ENCODE measurements around the gene ACTBL2.
"Not testable (repeated sequence)": the region's sequence is repeated elsewhere in the genome, so short reads cannot be mapped to it uniquely, and the experiment has no call there.

Gene ACTBL2

DNA sequence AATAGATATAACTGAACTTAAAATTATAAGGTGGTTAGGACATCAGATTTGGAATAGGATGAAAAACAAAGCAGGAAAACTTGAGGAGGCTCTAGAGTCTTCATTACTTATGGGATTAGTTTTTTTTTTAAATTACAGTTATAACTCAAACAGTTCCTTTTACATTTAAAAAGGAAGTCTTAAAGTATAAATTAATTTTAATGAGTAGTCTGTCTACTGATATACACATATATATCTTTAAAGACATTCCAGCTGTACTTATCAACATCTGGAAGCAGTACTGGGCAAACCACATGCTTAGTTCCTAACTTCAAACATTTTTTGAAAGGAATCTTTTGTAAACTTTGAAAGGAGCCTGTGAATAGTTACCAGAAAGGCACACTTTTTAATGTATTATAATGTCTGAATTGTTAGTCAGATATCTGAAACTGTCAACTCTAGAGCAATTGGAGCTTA is 6.0 kb downstream of the ACTBL2 start:
- TF ChIP-seq CTCF (IDR thresholded peaks at IDR 0.05; ENCODE audit: borderline replicate concordance, insufficient read depth, low read depth, low read length), result no peak
- H3K4me3 ChIP-seq (ENCODE audit: low read depth, low read length), result no peak overlapping the region

- no peak overlapping the region for H3K4me3 ChIP-seq (ENCODE audit: low read depth, low read length)
- TF ChIP-seq CTCF (IDR thresholded peaks at IDR 0.05; ENCODE audit: borderline replicate concordance, insufficient read depth, low read depth, low read length), result no peak
Measured at GRCh38 chr5:57470339-57470738, 12.3 kb downstream of the ACTBL2 start.

GRCh38 chr5:57468481-57469163 is 14.0 kb downstream of the ACTBL2 start:
- H3K4me3 ChIP-seq (ENCODE audit: low read depth, low read length), result no peak overlapping the region
- TF ChIP-seq CTCF (IDR thresholded peaks at IDR 0.05; ENCODE audit: borderline replicate concordance, insufficient read depth, low read depth, low read length), result no peak

DNA sequence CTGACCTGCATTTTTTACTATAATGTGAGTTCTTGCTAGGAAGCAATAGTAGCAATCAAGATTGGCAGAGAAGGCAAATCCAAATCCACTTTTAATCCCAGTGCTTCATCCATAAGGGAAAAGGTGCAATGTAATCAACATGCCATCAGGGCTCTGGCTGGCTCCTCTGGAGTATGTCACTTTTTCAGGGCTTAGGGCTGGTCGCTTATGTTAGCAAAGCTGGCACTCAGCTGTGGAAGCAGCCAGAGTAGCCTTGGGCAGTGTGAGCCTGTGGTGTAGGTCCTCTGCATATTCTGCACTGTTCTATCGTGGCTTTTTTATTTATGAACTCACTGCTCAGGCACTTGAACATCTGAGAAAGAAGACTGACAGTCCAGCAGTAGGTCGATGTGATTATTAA is 16.1 kb downstream of the ACTBL2 start:
- no peak overlapping the region for H3K4me3 ChIP-seq (ENCODE audit: low read depth, low read length)
- TF ChIP-seq CTCF (IDR thresholded peaks at IDR 0.05; ENCODE audit: borderline replicate concordance, insufficient read depth, low read depth, low read length), result no peak

DNA sequence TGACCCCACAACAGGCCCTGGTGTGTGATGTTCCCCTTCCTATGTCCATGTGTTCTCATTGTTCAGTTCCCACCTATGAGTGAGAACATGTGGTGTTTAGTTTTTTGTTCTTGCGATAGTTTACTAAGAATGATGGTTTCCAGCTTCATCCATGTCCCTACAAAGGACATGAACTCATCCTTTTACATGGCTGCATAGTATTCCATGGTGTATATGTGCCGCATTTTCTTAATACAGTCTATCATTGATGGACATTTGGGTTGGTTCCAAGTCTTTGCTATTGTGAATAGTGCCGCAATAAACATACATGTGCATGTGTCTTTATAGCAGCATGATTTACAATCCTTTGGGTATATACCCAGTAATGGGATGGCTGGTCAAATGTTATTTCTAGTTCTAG is 22.6 kb downstream of the ACTBL2 start:
- not testable (repeated sequence) for H3K4me3 ChIP-seq (ENCODE audit: low read depth, low read length)

DNA sequence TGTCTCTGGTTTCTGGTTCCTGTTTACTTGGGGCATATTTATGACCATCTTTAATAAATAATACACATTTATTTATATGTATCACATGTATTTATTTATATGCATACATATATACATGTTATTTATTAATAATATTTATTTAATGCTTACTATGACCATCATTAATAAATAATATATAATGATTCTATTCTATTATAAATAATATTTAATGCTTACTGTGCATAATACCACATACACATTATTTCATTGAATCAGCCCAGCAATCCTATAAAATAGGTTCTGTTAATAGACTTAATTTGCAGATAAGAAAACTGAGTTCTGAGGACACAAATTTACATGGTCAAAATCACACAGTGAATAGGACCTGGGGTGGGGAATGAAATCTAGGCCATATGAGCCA is 24.2 kb downstream of the ACTBL2 start:
- TF ChIP-seq CTCF (IDR thresholded peaks at IDR 0.05; ENCODE audit: borderline replicate concordance, insufficient read depth, low read depth, low read length), result no peak
- no peak overlapping the region for H3K4me3 ChIP-seq (ENCODE audit: low read depth, low read length)

GRCh38 chr5:57456531-57457135 is 26.0 kb downstream of the ACTBL2 start:
- H3K4me3 ChIP-seq (ENCODE audit: low read depth, low read length), result no peak overlapping the region
- no peak for TF ChIP-seq CTCF (IDR thresholded peaks at IDR 0.05; ENCODE audit: borderline replicate concordance, insufficient read depth, low read depth, low read length)

Measured in GM12875 (cell line).